NK-92 (cell line): ENCODE data around the gene CDKAL1.
"Not testable (repeated sequence)": the region's sequence is repeated elsewhere in the genome, so short reads cannot be mapped to it uniquely, and the experiment has no call there.

Experiments used
- DNase-seq: peaks from one replicate; lab custom pipeline; 2025; ENCODE audit not compliant: unreplicated experiment; lab: John Stamatoyannopoulos, UW

The CDKAL1 gene

GRCh38 chr6:20909621-20910020 lies 375.4 kb downstream of the CDKAL1 start:
- no peak for DNase-seq

- DNase-seq = no peak
Measured at GRCh38 chr6:20911712-20912111, 377.5 kb downstream of the CDKAL1 start.

- no peak for DNase-seq
Measured at GRCh38 chr6:20915156-20915555, 380.9 kb downstream of the CDKAL1 start.

GRCh38 chr6:20915626-20916025 lies 381.4 kb downstream of the CDKAL1 start:
- DNase-seq = no peak

- DNase-seq = no peak
Measured at GRCh38 chr6:20916086-20916485, 381.8 kb downstream of the CDKAL1 start.

GRCh38 chr6:20918868-20919267 lies 384.6 kb downstream of the CDKAL1 start:
- DNase-seq = no peak

- DNase-seq = no peak
Measured at GRCh38 chr6:20919677-20920385, 385.6 kb downstream of the CDKAL1 start.

- DNase-seq = no peak
Measured at GRCh38 chr6:20921578-20921977, 387.3 kb downstream of the CDKAL1 start.

GRCh38 chr6:20922743-20923142 lies 388.5 kb downstream of the CDKAL1 start:
- DNase-seq = no peak

GRCh38 chr6:20924094-20924493 lies 389.8 kb downstream of the CDKAL1 start:
- not testable (repeated sequence) for DNase-seq

- DNase-seq = no peak
Measured at GRCh38 chr6:20924911-20925543, 390.8 kb downstream of the CDKAL1 start.

GRCh38 chr6:20927130-20927860 lies 393.0 kb downstream of the CDKAL1 start:
- no peak for DNase-seq

GRCh38 chr6:20929283-20929682 lies 395.0 kb downstream of the CDKAL1 start:
- no peak for DNase-seq

- DNase-seq = no peak
Measured at GRCh38 chr6:20931093-20931492, 396.8 kb downstream of the CDKAL1 start.

GRCh38 chr6:20931772-20932171 lies 397.5 kb downstream of the CDKAL1 start:
- no peak for DNase-seq

- no peak for DNase-seq
Measured at GRCh38 chr6:20932284-20932683, 398.0 kb downstream of the CDKAL1 start.

GRCh38 chr6:20933057-20933788 lies 399.0 kb downstream of the CDKAL1 start:
- no peak for DNase-seq

GRCh38 chr6:20936949-20937348 lies 402.7 kb downstream of the CDKAL1 start:
- DNase-seq = no peak

- no peak for DNase-seq
Measured at GRCh38 chr6:20939161-20939775, 405.0 kb downstream of the CDKAL1 start.

- no peak for DNase-seq
Measured at GRCh38 chr6:20943040-20943627, 408.9 kb downstream of the CDKAL1 start.

GRCh38 chr6:20943922-20944321 lies 409.7 kb downstream of the CDKAL1 start:
- no peak for DNase-seq
